ENCODE data around the gene AHCYL1. TPM values are rescaled to one million over a fixed set of nuclear protein-coding genes. Genes with fewer than 3 reads are reported as not detected.

AHCYL1 gene
- total and polyA plus RNA-seq, 7 donors, result 42.6 to 76.7 (median 58.2) TPM

DNA sequence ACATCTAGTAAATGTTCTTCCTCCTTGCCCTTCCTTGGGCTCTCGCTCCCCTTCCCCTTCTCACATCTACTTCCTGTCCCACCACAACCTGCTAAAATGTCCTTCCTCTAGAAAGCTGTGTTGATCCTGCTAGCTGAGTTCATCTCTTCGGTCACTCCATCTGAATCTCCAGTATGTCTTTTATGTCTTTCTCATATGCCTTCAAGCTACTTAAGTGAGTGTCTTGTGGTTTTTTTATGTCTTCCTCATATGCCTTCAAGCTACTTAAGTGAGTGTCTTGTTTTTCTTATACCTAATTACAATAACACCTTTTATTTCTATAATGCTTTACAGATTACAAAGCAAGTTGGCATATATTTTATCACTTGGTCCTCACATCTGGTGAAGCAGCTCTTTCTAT, 40.0 kb upstream of the AHCYL1 start:
- DNase-seq, result no peak
- Histone ChIP-seq H3K36me3 (no peaks in the 10 kb centered on the region), H3K4me3 (no peak overlapping the region), H3K4me1 (peaks cover 0 to 6% (median 0%) of the 10 kb centered on the region in 4 donors), H3K9me3 (no peaks in the 10 kb centered on the region), H3K27ac (no peak overlapping the region), H3K27me3 (no peaks in the 10 kb centered on the region)
- TF ChIP-seq POLR2AphosphoS5 (IDR thresholded peaks at IDR 0.05) (no peak), EP300 (IDR thresholded peaks at IDR 0.05) (no peak), POLR2A (IDR thresholded peaks at IDR 0.05) (no peak), CTCF (IDR thresholded peaks at IDR 0.05) (no peak)
- 72 to 88% methylated on average over 2 of the region's 2 CpGs for WGBS, 2 donors
- intact Hi-C loops (cut with DNase I), result no loop called here

DNA sequence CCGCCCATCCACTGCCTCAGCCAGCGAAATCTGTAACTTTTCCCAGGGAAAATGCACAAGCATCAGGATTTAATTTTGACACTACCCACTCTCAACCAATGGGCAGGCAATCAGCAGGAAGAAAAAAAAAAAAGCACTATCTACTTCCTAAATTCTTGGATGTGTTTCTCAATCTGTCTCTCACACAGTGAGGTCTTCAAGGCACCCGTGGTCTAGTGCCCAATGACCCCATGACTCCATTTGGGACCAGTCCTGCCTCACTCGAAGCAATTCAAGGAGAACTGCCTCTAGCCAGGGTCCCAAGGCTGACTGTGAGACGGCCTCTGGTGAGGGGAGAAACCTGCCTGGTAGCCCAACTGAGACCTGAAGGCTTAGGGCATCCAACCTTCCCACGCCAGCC, 38.1 kb upstream of the AHCYL1 start:
- WGBS, 2 donors, result 86 to 92% methylated on average over 6 of the region's 6 CpGs
- no peak for TF ChIP-seq POLR2AphosphoS5 (IDR thresholded peaks at IDR 0.05)
- no peak for TF ChIP-seq POLR2A (IDR thresholded peaks at IDR 0.05)
- no peak for TF ChIP-seq EP300 (IDR thresholded peaks at IDR 0.05)
- TF ChIP-seq CTCF (IDR thresholded peaks at IDR 0.05), result no peak
- intact Hi-C loops (cut with DNase I), result no loop called here

GRCh38 chr1:109947582-109948284, 36.8 kb upstream of the AHCYL1 start:
- Histone ChIP-seq H3K27ac (no peak overlapping the region), H3K27me3 (no peaks in the 10 kb centered on the region), H3K4me1 (peaks cover 0 to 14% (median 0%) of the 10 kb centered on the region in 4 donors), H3K36me3 (no peaks in the 10 kb centered on the region), H3K4me3 (no peak overlapping the region), H3K9me3 (no peaks in the 10 kb centered on the region)
- intact Hi-C loops (cut with DNase I), result no loop called here
- DNase-seq, result no peak
- WGBS, 2 donors, result 17 to 61% methylated on average over 10 of the region's 10 CpGs
- no peak for TF ChIP-seq POLR2AphosphoS5 (IDR thresholded peaks at IDR 0.05)
- no peak for TF ChIP-seq EP300 (IDR thresholded peaks at IDR 0.05)
- TF ChIP-seq CTCF (IDR thresholded peaks at IDR 0.05), result no peak
- TF ChIP-seq POLR2A (IDR thresholded peaks at IDR 0.05), result no peak

More for the DNA sequence above, 38.1 kb upstream of the AHCYL1 start:
- no peaks in the 10 kb centered on the region for H3K36me3 ChIP-seq
- no peaks in the 10 kb centered on the region for H3K27me3 ChIP-seq
- H3K4me3 ChIP-seq, result no peak overlapping the region
- H3K9me3 ChIP-seq, result no peaks in the 10 kb centered on the region
- peaks cover 0 to 14% (median 0%) of the 10 kb centered on the region in 4 donors for H3K4me1 ChIP-seq
- DNase-seq, result no peak
- H3K27ac ChIP-seq, result no peak overlapping the region

- no peak for DNase-seq
- Histone ChIP-seq H3K4me3 (no peak overlapping the region), H3K27ac (no peak overlapping the region), H3K27me3 (no peaks in the 10 kb centered on the region), H3K4me1 (peaks cover 0 to 14% (median 0%) of the 10 kb centered on the region in 4 donors), H3K9me3 (no peaks in the 10 kb centered on the region), H3K36me3 (no peaks in the 10 kb centered on the region)
- intact Hi-C loops (cut with DNase I), result no loop called here
- no peak for TF ChIP-seq POLR2A (IDR thresholded peaks at IDR 0.05)
- no peak for TF ChIP-seq EP300 (IDR thresholded peaks at IDR 0.05)
- no peak for TF ChIP-seq POLR2AphosphoS5 (IDR thresholded peaks at IDR 0.05)
- no peak for TF ChIP-seq CTCF (IDR thresholded peaks at IDR 0.05)
Observed at GRCh38 chr1:109948285-109948630, 36.3 kb upstream of the AHCYL1 start.

GRCh38 chr1:109950038-109950437, 34.5 kb upstream of the AHCYL1 start:
- peaks cover 0 to 27% (median 14%) of the 10 kb centered on the region in 4 donors for H3K4me1 ChIP-seq
- no peaks in the 10 kb centered on the region for H3K36me3 ChIP-seq
- H3K4me3 ChIP-seq, result no peak overlapping the region
- no peak for DNase-seq
- H3K9me3 ChIP-seq, result no peaks in the 10 kb centered on the region
- TF ChIP-seq POLR2AphosphoS5 (IDR thresholded peaks at IDR 0.05), result no peak
- no peak for TF ChIP-seq EP300 (IDR thresholded peaks at IDR 0.05)
- no peak for TF ChIP-seq CTCF (IDR thresholded peaks at IDR 0.05)
- 67 to 88% methylated on average over 1 of the region's 1 CpG for WGBS, 2 donors
- intact Hi-C loops (cut with DNase I), result no loop called here
- no peaks in the 10 kb centered on the region for H3K27me3 ChIP-seq
- H3K27ac ChIP-seq, result no peak overlapping the region

Measured in sigmoid colon (tissue), 7 donors.